IPS-NIHi11 (cell line): ENCODE measurements around the gene DIS3L2.
"Not testable (repeated sequence)": the region's sequence is repeated elsewhere in the genome, so short reads cannot be mapped to it uniquely, and the experiment has no call there.

ENCODE experiments used
- DNase-seq: peaks from one replicate; pipeline ENCODE4 v3.0.0; 2012; ENCODE audit warnings: mixed read lengths, low spot score

DIS3L2 gene

DNA sequence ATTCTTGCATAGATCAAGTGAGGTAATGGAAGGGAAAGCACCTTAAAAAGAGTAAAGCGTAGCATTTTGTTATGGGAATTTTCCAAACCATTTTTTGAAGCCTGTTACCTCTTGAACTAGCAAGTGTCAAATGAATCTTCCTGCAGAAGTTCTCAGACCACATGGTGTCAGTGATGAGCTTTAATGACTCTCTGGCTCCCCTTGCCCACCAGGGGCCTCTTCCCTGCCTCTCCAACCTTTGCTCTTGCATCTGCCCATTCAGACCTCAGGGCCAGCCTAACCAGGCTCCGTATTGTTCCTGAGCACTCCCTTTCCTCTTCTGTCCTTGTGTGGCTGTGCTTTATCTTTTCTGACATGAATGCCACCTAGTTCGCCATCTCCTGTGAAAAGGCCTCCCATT lies 155.9 kb downstream of the DIS3L2 start:
- peak; percentile 47 for DNase-seq

DNA sequence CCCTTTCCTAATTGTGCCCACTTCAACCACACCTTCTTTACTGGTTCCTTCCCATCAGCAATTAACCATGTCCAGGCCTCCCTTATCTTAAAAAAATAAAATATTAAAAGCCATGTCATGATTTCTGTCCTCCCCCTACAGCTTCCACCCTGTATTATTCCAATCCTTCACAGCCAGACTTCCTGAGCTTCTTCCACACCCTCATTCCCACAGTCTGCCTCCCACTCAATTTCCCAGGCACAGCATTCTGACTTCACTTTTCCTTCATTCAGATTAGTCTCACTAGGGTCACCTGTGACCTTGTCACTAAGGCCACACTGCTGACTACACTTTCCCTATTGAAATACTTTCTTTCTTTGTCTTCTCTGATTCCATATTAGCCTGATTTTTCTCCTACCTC lies 159.4 kb downstream of the DIS3L2 start:
- DNase-seq = no peak

- DNase-seq = no peak
Observed at GRCh38 chr2:232124309-232124708, 162.8 kb downstream of the DIS3L2 start.

- DNase-seq = no peak
Observed at GRCh38 chr2:232126301-232127099, 165.0 kb downstream of the DIS3L2 start.

GRCh38 chr2:232129483-232129882 lies 168.0 kb downstream of the DIS3L2 start:
- no peak for DNase-seq

DNA sequence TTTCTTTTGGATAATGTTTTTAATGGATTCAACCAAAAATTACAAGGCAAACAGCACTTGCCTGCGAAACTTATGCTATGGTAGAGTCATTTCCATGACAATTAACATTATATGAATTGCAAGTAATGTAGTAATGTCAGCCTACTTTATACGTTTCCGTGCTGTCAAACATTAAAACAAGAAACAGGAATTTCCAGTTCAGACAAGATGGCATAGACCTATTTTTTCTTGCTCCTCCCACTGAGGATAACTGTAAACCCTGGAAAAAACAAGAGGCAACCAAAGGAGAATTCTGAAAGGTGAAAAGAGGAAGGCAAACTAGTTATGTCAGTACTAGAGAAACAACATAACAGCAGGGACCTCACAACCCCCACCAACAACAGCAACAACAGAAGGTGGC lies 170.7 kb downstream of the DIS3L2 start:
- DNase-seq = no peak

DNA sequence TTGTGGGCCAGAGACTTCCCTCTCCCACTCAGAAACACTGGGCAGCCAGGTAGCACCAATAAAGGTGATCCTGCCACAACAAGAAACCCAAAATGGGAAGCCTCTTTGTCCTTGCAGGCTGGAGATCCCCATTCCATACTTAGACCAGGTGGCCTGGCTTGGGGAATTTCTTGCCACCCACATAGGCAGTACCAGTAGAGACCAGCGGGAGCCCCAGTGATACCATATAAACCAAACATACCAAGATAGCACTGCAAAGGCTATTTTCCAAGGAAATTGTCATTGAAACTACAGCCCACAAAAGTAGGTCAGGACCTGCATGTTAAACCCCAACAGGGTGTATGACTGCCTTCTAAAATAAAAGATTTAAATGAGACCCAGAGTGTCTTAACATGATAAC lies 171.6 kb downstream of the DIS3L2 start:
- peak; percentile 31 for DNase-seq

GRCh38 chr2:232134939-232135338 lies 173.4 kb downstream of the DIS3L2 start:
- no peak for DNase-seq

DNA sequence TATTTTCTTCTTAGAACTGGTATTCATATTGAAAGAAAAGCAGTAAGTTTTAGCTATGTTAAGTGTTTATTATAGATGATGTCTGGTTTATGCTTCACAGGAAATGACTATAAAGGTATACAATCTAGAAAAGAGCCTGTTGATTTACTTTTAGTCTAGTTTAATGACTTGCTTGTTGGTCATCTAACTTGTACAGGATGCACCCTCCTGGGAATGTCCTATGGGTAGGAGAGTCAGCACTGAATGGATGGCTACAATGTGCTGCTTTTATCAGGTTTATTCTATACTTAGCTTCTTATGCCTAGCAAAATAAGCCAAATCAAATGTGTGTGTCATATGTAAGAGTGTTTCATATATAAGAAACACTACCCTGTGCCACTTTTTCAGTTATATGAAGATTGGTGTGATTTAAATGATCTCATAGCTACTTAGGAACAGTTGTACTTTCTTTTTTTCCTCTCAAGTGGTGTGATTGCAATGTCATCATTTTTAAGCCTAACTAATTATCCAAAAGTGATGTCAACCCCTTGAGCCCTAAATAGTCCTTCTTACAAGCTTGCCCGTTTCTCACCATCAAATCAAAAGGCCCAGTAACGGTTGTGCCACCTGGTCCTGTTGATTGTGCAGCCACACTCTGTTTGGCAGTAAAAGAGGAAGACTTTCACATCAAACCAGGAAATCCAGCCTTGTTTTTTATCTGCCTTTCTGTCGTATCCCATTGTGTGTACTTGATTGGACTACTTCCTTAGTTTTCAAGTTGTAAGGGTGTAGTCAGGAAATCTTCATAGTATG lies 176.0 kb downstream of the DIS3L2 start:
- DNase-seq = no peak

DNA sequence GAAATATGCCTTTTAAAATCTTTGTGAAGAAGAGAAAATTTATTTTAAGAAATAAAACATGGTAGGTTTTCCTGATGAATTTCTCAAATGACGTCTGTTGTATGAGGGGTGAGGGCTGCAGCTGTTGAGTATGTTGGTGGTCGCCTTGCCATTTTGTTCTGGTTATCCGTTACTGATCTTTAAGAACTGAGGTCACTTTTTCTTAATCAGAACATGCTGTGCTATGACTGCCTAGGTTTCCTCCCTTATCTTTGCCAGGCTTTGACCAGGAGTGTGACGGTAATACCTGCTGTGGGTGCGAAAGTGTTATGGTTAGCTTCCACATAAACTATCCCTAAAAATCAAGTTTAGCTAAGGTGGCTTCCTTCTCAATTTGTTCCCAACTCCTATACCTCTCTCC lies 176.9 kb downstream of the DIS3L2 start:
- DNase-seq = no peak

DNA sequence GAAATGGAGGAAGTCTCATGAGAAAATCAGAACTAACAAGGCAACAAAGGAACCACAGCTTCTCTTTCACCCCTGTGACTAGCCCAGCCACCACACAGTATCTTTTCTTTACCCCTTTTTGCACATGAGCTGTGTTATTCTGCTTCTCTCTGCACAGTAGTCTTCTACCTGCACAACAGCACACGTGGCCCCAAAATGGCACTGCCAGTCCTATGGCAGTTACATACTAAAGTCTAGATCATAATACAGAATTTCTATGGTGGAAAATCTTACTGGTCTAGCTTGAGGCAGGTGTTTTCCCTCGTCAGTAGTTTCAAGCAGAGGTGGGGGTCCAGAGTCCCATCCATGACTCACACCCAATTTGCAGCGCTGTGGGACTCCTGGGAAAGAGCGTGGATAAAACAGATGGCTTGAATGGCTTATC lies 177.7 kb downstream of the DIS3L2 start:
- DNase-seq = no peak

- no peak for DNase-seq
Observed at GRCh38 chr2:232139786-232140562, 178.5 kb downstream of the DIS3L2 start.

DNA sequence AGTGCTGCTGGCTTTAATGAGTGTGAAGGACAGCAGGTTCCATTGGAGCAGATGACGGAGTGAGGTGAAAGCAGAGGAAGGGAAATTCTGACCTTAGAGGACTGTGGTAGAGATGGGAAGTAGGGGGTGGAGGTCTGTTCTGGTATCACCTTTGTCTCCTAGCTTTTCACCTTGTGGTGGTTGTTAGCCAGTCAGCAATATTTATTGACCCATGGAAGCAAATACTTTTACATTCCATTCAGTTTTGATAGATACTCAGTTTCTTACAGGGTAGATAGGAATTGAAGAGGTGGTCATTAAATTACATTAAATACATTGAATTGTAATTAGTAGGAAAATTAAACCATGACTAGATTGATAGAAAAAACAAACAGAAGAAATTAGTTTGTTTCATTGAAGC lies 180.1 kb downstream of the DIS3L2 start:
- DNase-seq = no peak

DNA sequence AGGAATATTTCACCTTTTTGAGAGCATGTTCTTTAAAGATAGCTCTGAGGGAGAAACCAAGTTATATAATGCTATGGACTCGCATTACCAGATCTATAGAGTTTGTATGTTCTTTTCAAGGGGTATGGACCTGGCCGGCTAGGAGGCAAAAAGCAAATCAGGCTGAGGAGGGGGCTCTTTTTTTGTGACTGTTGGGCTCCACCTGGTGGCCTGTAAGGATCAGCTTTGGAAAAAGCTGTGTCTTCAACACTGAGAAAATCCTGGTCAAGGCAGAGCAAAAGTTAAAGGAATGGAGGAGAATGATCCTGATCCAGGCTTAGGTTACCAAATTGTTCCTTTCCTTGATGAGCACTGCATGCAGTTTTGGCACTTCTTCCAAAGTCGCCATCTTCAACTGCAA lies 180.5 kb downstream of the DIS3L2 start:
- peak; percentile 65 for DNase-seq

DNA sequence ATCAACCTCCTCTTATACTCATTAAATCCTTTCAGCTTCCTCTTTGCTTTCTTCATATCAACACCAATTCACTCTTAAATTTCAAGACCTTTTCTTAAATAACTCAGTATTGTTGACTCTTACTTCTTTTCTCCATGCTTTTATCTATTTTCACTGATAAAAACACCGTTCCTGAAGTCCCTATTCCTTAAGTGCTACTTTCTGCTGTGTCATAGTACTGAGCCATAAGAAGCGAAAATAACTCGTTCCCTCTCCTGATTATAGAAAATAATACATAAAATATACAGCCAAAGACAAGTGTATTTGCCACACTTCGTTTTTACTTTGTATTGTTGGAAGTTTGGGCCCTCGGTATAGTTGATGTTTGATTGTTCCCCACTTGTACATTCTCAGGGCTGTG lies 181.0 kb downstream of the DIS3L2 start:
- DNase-seq = no peak

- DNase-seq = no peak
Observed at GRCh38 chr2:232146294-232146693, 184.8 kb downstream of the DIS3L2 start.

DNA sequence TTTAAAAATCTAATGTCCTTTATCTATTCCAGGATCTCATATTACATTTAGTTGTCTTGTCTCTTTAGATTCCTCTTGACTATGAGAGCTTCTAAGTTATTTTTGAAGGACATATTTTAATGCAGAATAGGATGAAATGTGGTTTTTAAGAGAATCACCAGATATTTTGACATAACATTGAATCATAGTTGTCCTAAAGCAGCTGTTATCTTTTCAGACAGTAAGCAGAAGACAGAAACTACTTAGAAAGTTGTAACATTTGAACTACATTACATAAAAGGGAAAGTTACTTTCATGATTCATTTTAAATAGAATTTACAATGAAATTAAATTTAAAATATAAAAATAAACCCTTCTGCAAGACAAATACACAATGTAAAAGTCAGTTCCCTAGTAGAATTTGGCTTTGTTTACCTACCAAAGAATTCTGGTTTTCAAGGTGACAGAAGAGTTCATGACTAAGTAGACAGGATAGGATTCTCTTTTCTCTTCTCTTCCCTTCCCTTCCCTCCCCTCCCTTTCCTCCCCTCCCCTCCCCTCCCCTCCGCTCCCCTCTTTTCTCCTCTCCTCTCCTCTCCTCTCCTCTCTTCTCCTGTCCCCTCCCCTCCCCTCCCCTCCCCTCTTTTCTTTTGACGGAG lies 186.0 kb downstream of the DIS3L2 start:
- no peak for DNase-seq

GRCh38 chr2:232162187-232162586 lies 200.7 kb downstream of the DIS3L2 start:
- no peak for DNase-seq

DNA sequence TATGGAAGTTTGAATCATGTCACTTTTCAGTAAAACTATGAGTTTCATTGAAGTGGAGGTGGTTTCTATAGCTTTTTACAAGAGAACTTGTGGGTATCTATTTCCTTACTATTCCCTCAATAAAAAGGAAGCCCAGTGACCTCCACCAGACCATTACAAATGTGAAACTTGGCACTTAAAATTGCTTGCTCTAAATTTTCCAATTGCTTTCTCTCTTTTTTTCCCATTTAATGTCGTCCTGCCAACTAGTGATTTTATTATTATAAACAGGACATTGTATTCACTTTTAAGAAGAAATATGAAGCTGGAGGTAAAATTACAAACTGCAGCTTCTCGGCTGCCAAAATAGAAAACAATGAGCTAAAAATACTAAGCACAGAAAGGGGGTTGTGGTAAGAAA lies 208.9 kb downstream of the DIS3L2 start:
- DNase-seq = no peak

DNA sequence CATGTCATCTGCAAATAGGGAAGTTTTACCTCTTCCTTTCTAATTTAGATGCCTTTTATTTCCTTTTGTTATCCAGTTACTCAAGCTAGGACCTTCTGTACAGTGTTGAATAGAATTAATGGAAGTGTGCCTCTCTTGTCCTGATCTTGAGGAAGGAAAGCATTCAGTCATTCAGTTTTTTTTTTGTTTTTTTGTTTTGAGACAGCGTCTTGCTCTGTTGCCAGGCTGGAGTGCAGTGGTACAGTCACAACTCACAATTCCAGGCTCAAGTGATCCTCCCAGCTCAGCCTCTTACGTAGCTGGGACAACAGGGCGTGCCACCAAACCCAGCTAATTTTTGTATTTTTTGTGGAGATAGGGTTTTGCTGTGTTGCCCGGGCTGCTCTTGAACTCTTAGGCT lies 213.1 kb downstream of the DIS3L2 start:
- DNase-seq = no peak

DNA sequence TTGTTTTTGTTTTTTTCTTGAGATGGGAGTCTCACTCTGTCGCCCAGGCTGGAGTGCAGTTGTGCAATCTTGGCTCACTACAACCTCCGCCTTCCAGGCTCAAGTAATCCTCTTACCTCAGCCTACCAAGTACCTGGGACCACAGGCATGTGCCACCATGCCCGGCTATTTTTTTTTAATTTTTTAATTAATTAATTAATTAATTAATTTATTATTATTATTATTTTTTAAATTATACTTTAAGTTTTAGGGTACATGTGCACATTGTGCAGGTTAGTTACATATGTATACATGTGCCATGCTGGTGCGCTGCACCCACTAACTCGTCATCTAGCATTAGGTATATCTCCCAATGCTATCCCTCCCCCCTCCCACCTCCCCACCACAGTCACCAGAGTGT lies 215.1 kb downstream of the DIS3L2 start:
- not testable (repeated sequence) for DNase-seq

- no peak for DNase-seq
Observed at GRCh38 chr2:232183279-232183678, 221.8 kb downstream of the DIS3L2 start.
